Measurements from ENCODE around the gene STAG3.
A peak's percentile ranks its signal among the peaks of the same experiment; 100 is the strongest.
"Not testable (repeated sequence)": the region's sequence is repeated elsewhere in the genome, so short reads cannot be mapped to it uniquely, and the experiment has no call there.

Gene STAG3

GRCh38 chr7:100221231-100221718 is 43.6 kb downstream of the STAG3 start:
- ATAC-seq (replicated peaks) (peak; percentile 53 to 72), DNase-seq (peak; percentile 51)
- no peaks in the 10 kb centered on the region for H3K27me3 Mint-ChIP-seq
- H3K4me3 Mint-ChIP-seq, result peak overlapping the region; percentile 81 to 87
- no peaks in the 10 kb centered on the region for H3K9me3 Mint-ChIP-seq
- H3K27ac Mint-ChIP-seq, result peak overlapping the region; percentile 99
- peaks cover 35 to 88% of the 10 kb centered on the region in 2 donors for H3K4me1 Mint-ChIP-seq
- peaks cover 14 to 30% of the 10 kb centered on the region in 2 donors for H3K36me3 Mint-ChIP-seq

- Mint-ChIP-seq H3K27ac (peak overlapping the region; percentile 99), H3K4me3 (peak overlapping the region; percentile 81 to 87), H3K4me1 (peaks cover 36 to 85% of the 10 kb centered on the region in 2 donors), H3K36me3 (peaks cover 15 to 31% of the 10 kb centered on the region in 2 donors), H3K27me3 (no peaks in the 10 kb centered on the region), H3K9me3 (no peaks in the 10 kb centered on the region)
- ATAC-seq (replicated peaks) (no peak), DNase-seq (no peak)
These were observed 44.2 kb downstream of the STAG3 start for GRCh38 chr7:100221767-100222444.

GRCh38 chr7:100222445-100223132 is 44.9 kb downstream of the STAG3 start:
- Mint-ChIP-seq H3K4me3 (peak overlapping the region; percentile 81 to 87), H3K27ac (peak overlapping the region; percentile 99), H3K36me3 (peaks cover 15 to 28% of the 10 kb centered on the region in 2 donors), H3K4me1 (peaks cover 30 to 78% of the 10 kb centered on the region in 2 donors), H3K9me3 (no peaks in the 10 kb centered on the region), H3K27me3 (no peaks in the 10 kb centered on the region)
- no peak for DNase-seq
- ATAC-seq (replicated peaks), result no peak

GRCh38 chr7:100223376-100223927 is 45.7 kb downstream of the STAG3 start:
- not testable (repeated sequence) for ATAC-seq (replicated peaks); H3K9me3 Mint-ChIP-seq; H3K27me3 Mint-ChIP-seq; DNase-seq
- Mint-ChIP-seq H3K4me3 (peak overlapping the region in 1 of 2 donors; percentile 68), H3K36me3 (peaks cover 16 to 28% of the 10 kb centered on the region in 2 donors), H3K4me1 (peaks cover 31 to 83% of the 10 kb centered on the region in 2 donors), H3K27ac (peak overlapping the region; percentile 62)

- not testable (repeated sequence) for H3K4me3 Mint-ChIP-seq; ATAC-seq (replicated peaks); DNase-seq; H3K27me3 Mint-ChIP-seq; H3K9me3 Mint-ChIP-seq
- H3K36me3 Mint-ChIP-seq, result peaks cover 17 to 28% of the 10 kb centered on the region in 2 donors
- H3K27ac Mint-ChIP-seq, result peak overlapping the region; percentile 80
- H3K4me1 Mint-ChIP-seq, result peaks cover 23 to 70% of the 10 kb centered on the region in 2 donors
These were observed 47.2 kb downstream of the STAG3 start for GRCh38 chr7:100224891-100225290.

GRCh38 chr7:100234660-100235317 is 57.1 kb downstream of the STAG3 start:
- not testable (repeated sequence) for H3K27me3 Mint-ChIP-seq; ATAC-seq (replicated peaks)

GRCh38 chr7:100239975-100240374 is 62.3 kb downstream of the STAG3 start:
- H3K27ac Mint-ChIP-seq, result peak overlapping the region; percentile 56
- H3K27me3 Mint-ChIP-seq; DNase-seq; H3K4me3 Mint-ChIP-seq; ATAC-seq (replicated peaks); H3K9me3 Mint-ChIP-seq: not testable (repeated sequence)
- peaks cover 7 to 15% of the 10 kb centered on the region in 2 donors for H3K36me3 Mint-ChIP-seq
- peaks cover 9 to 47% of the 10 kb centered on the region in 2 donors for H3K4me1 Mint-ChIP-seq

More at GRCh38 chr7:100234660-100235317, 57.1 kb downstream of the STAG3 start:
- not testable (repeated sequence) for H3K27ac Mint-ChIP-seq, DNase-seq, H3K9me3 Mint-ChIP-seq
- Mint-ChIP-seq H3K4me3 (peak overlapping the region in 1 of 2 donors; percentile 25), H3K4me1 (peaks cover 11 to 38% of the 10 kb centered on the region in 2 donors), H3K36me3 (peaks cover 28 to 38% of the 10 kb centered on the region in 2 donors)

GRCh38 chr7:100243385-100243784 is 65.7 kb downstream of the STAG3 start:
- not testable (repeated sequence) for H3K27me3 Mint-ChIP-seq, H3K36me3 Mint-ChIP-seq, H3K9me3 Mint-ChIP-seq
- H3K27ac Mint-ChIP-seq, result peak overlapping the region; percentile 90
- H3K4me3 Mint-ChIP-seq, result peak overlapping the region in 1 of 2 donors; percentile 53
- peaks cover 12 to 47% of the 10 kb centered on the region in 2 donors for H3K4me1 Mint-ChIP-seq
- DNase-seq (peak; percentile 43), ATAC-seq (replicated peaks) (peak; percentile 89 to 90)

GRCh38 chr7:100244988-100245605 is 67.4 kb downstream of the STAG3 start:
- H3K4me1 Mint-ChIP-seq, result peaks cover 10 to 44% of the 10 kb centered on the region in 2 donors
- not testable (repeated sequence) for H3K27me3 Mint-ChIP-seq; H3K36me3 Mint-ChIP-seq; H3K9me3 Mint-ChIP-seq; H3K27ac Mint-ChIP-seq; DNase-seq; ATAC-seq (replicated peaks); H3K4me3 Mint-ChIP-seq

- not testable (repeated sequence) for DNase-seq; H3K9me3 Mint-ChIP-seq; H3K4me3 Mint-ChIP-seq; H3K36me3 Mint-ChIP-seq; H3K27ac Mint-ChIP-seq; ATAC-seq (replicated peaks); H3K27me3 Mint-ChIP-seq
- peaks cover 10 to 42% of the 10 kb centered on the region in 2 donors for H3K4me1 Mint-ChIP-seq
These were observed 68.6 kb downstream of the STAG3 start for GRCh38 chr7:100246121-100246864.

GRCh38 chr7:100246865-100247137 is 69.1 kb downstream of the STAG3 start:
- not testable (repeated sequence) for H3K27ac Mint-ChIP-seq; H3K36me3 Mint-ChIP-seq; DNase-seq; H3K27me3 Mint-ChIP-seq; H3K9me3 Mint-ChIP-seq; H3K4me3 Mint-ChIP-seq; ATAC-seq (replicated peaks)
- H3K4me1 Mint-ChIP-seq, result peaks cover 10 to 42% of the 10 kb centered on the region in 2 donors

- Mint-ChIP-seq H3K27ac (peak overlapping the region; percentile 26), H3K4me3 (no peak overlapping the region), H3K4me1 (peaks cover 10 to 40% of the 10 kb centered on the region in 2 donors), H3K27me3 (no peaks in the 10 kb centered on the region), H3K36me3 (peaks cover 0 to 4% of the 10 kb centered on the region in 2 donors), H3K9me3 (no peaks in the 10 kb centered on the region)
- DNase-seq, result no peak
- no peak for ATAC-seq (replicated peaks)
These were observed 69.5 kb downstream of the STAG3 start for GRCh38 chr7:100247152-100247757.

- H3K36me3 Mint-ChIP-seq, result peaks cover 0 to 4% of the 10 kb centered on the region in 2 donors
- DNase-seq (no peak), ATAC-seq (replicated peaks) (no peak)
- no peaks in the 10 kb centered on the region for H3K27me3 Mint-ChIP-seq
- H3K4me1 Mint-ChIP-seq, result peaks cover 6 to 28% of the 10 kb centered on the region in 2 donors
- H3K4me3 Mint-ChIP-seq, result no peak overlapping the region
- H3K9me3 Mint-ChIP-seq, result no peaks in the 10 kb centered on the region
- H3K27ac Mint-ChIP-seq, result no peak overlapping the region
These were observed 70.8 kb downstream of the STAG3 start for GRCh38 chr7:100248483-100248882.
